ENCODE measurements around the gene FNTB.

Gene FNTB

GRCh38 chr14:65092349-65092748, 105.7 kb downstream of the FNTB start:
- H3K4me3 ChIP-seq (replicated peaks; ENCODE audit: low read depth, low read length) = no peak overlapping the region
- no peak for TF ChIP-seq CTCF (IDR thresholded peaks at IDR 0.05; ENCODE audit: low read length, missing control alignments)
- no peak for DNase-seq (ENCODE audit: low read depth)

GRCh38 chr14:65095633-65096205, 109.0 kb downstream of the FNTB start:
- no peak overlapping the region for H3K4me3 ChIP-seq (replicated peaks; ENCODE audit: low read depth, low read length)
- no peak for TF ChIP-seq CTCF (IDR thresholded peaks at IDR 0.05; ENCODE audit: low read length, missing control alignments)
- peak; percentile 84 for DNase-seq (ENCODE audit: low read depth)

- TF ChIP-seq CTCF (IDR thresholded peaks at IDR 0.05; ENCODE audit: low read length, missing control alignments) = no peak
- H3K4me3 ChIP-seq (replicated peaks; ENCODE audit: low read depth, low read length) = no peak overlapping the region
- DNase-seq (ENCODE audit: low read depth) = peak; percentile 35
Observed at GRCh38 chr14:65096323-65097089, 109.8 kb downstream of the FNTB start.

- no peak for TF ChIP-seq CTCF (IDR thresholded peaks at IDR 0.05; ENCODE audit: low read length, missing control alignments)
- peak; percentile 35 for DNase-seq (ENCODE audit: low read depth)
- peak overlapping the region; percentile 9 for H3K4me3 ChIP-seq (replicated peaks; ENCODE audit: low read depth, low read length)
Observed at GRCh38 chr14:65098586-65098985, 111.9 kb downstream of the FNTB start.

GRCh38 chr14:65100922-65101541, 114.3 kb downstream of the FNTB start:
- DNase-seq (ENCODE audit: low read depth) = peak; percentile 12
- no peak for TF ChIP-seq CTCF (IDR thresholded peaks at IDR 0.05; ENCODE audit: low read length, missing control alignments)
- H3K4me3 ChIP-seq (replicated peaks; ENCODE audit: low read depth, low read length) = peak overlapping the region; percentile 87

GRCh38 chr14:65101631-65102440, 115.1 kb downstream of the FNTB start:
- DNase-seq (ENCODE audit: low read depth) = no peak
- TF ChIP-seq CTCF (IDR thresholded peaks at IDR 0.05; ENCODE audit: low read length, missing control alignments) = no peak
- H3K4me3 ChIP-seq (replicated peaks; ENCODE audit: low read depth, low read length) = peak overlapping the region; percentile 87
